Inflammatory macrophage treated with lipopolysaccharide for 4 hours (primary cell): ENCODE data around the gene UBE2K.
"Not testable (repeated sequence)": the region's sequence is repeated elsewhere in the genome, so short reads cannot be mapped to it uniquely, and the experiment has no call there.

Source experiments
- DNase-seq: peaks from one replicate; pipeline ENCODE4 v3.0.0-alpha.2; 2020

UBE2K gene

GRCh38 chr4:39732728-39733127 is 34.8 kb downstream of the UBE2K start:
- DNase-seq, result no peak

GRCh38 chr4:39739591-39739990 is 41.7 kb downstream of the UBE2K start:
- not testable (repeated sequence) for DNase-seq

- peak; percentile 45 for DNase-seq
Observed at GRCh38 chr4:39741401-39741800, 43.5 kb downstream of the UBE2K start.

GRCh38 chr4:39745920-39746319 is 48.0 kb downstream of the UBE2K start:
- no peak for DNase-seq

GRCh38 chr4:39750216-39750615 is 52.3 kb downstream of the UBE2K start:
- DNase-seq, result no peak

- no peak for DNase-seq
Observed at GRCh38 chr4:39754309-39754708, 56.4 kb downstream of the UBE2K start.

- DNase-seq, result no peak
Observed at GRCh38 chr4:39756159-39756558, 58.2 kb downstream of the UBE2K start.

GRCh38 chr4:39758176-39758575 is 60.2 kb downstream of the UBE2K start:
- DNase-seq, result no peak

- no peak for DNase-seq
Observed at GRCh38 chr4:39759569-39759968, 61.6 kb downstream of the UBE2K start.

- DNase-seq, result no peak
Observed at GRCh38 chr4:39761005-39761667, 63.2 kb downstream of the UBE2K start.

- no peak for DNase-seq
Observed at GRCh38 chr4:39763714-39764572, 66.0 kb downstream of the UBE2K start.

GRCh38 chr4:39770005-39770404 is 72.1 kb downstream of the UBE2K start:
- no peak for DNase-seq

- no peak for DNase-seq
Observed at GRCh38 chr4:39770471-39770870, 72.5 kb downstream of the UBE2K start.

GRCh38 chr4:39770969-39771724 is 73.2 kb downstream of the UBE2K start:
- no peak for DNase-seq

GRCh38 chr4:39781988-39782387 is 84.1 kb downstream of the UBE2K start:
- not testable (repeated sequence) for DNase-seq

- no peak for DNase-seq
Observed at GRCh38 chr4:39785083-39785482, 87.1 kb downstream of the UBE2K start.

- no peak for DNase-seq
Observed at GRCh38 chr4:39786838-39787237, 88.9 kb downstream of the UBE2K start.

GRCh38 chr4:39792128-39792527 is 94.2 kb downstream of the UBE2K start:
- DNase-seq, result no peak

- no peak for DNase-seq
Observed at GRCh38 chr4:39792529-39792928, 94.6 kb downstream of the UBE2K start.

- DNase-seq, result not testable (repeated sequence)
Observed at GRCh38 chr4:39792976-39793375, 95.0 kb downstream of the UBE2K start.

- DNase-seq, result no peak
Observed at GRCh38 chr4:39802005-39802404, 104.1 kb downstream of the UBE2K start.

- no peak for DNase-seq
Observed at GRCh38 chr4:39808231-39808749, 110.4 kb downstream of the UBE2K start.

GRCh38 chr4:39812500-39812899 is 114.6 kb downstream of the UBE2K start:
- no peak for DNase-seq
